Inferior parietal cortex (tissue), 1 donor: ENCODE results near the gene WDHD1.
"Not testable (repeated sequence)": the region's sequence is repeated elsewhere in the genome, so short reads cannot be mapped to it uniquely, and the experiment has no call there.

Source experiments
- DNase-seq: peaks from one replicate; pipeline ENCODE4 v3.0.0-alpha.2; 2016; ENCODE audit errors: extremely low spot score

The WDHD1 gene

GRCh38 chr14:54955143-54955542, 71.8 kb downstream of the WDHD1 start:
- no peak for DNase-seq

- DNase-seq, result not testable (repeated sequence)
Measured at GRCh38 chr14:54953609-54954008, 73.3 kb downstream of the WDHD1 start.

GRCh38 chr14:54952803-54953202, 74.1 kb downstream of the WDHD1 start:
- DNase-seq, result not testable (repeated sequence)

DNA sequence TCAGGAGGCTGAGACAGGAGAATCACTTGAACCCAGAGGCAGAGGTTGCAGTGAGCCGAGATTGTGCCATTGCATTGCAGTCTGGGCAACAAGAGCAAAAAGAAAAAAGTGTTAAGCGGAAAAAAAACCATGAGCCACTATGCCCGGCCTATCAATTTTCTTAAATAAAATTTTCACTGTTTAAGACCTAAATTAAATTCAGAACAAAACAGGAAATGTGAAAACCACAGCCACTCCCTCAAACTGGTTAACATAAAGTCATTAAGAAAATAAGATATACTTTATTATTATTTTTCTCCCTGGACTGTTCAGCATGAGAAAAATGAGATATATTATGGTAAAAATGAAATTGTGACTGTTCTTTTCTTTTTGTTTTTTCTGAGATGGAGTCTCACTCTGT, 79.7 kb downstream of the WDHD1 start:
- DNase-seq, result no peak

GRCh38 chr14:54946500-54946899, 80.4 kb downstream of the WDHD1 start:
- no peak for DNase-seq

DNA sequence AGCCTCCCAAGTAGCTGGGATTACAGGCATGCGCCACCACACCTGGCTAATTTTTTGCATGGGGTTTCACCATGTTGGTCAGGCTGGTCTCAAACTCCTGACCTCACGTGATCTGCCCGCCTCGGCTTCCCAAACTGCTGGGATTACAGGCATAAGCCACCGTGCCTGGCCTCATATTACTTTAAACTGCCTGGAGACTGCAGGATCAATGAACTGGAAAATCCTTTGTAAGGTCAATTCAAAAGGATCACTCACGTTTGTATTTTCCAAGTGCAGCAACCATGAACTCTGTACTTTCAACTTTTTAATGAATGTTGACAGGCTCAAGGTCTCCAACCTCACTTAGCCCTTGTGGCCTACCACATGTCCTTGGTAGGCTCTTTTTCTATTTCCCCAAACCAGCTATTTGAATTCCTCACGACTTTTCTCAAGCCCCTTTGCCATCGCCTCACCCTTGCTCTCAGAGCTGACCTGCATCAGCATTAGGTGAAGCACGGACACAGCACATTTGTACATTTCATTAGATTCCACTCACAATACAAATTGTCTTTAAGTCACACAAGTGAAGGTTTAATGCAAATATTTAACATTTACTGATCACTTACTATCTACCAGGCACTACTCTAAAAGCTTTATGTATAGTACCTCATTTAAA, 82.0 kb downstream of the WDHD1 start:
- no peak for DNase-seq

DNA sequence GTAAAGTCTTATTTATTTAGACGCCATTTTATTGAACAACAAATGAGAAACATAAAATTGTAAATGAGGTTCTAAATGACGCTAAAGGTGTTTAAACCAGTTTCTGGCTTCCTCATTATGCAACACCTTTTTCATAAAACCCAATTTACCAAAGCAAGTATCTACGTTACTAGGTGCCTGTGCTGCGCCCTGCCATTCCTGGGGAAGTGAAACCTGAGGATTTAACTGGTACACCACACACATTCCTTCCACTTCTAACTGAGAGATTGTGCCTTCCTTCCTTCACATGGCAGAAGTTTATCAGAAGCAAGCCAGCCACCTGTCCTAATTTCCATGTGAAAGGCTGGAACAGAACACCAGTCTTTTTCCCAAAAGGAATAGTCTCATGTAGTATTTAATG, 84.0 kb downstream of the WDHD1 start:
- no peak for DNase-seq

DNA sequence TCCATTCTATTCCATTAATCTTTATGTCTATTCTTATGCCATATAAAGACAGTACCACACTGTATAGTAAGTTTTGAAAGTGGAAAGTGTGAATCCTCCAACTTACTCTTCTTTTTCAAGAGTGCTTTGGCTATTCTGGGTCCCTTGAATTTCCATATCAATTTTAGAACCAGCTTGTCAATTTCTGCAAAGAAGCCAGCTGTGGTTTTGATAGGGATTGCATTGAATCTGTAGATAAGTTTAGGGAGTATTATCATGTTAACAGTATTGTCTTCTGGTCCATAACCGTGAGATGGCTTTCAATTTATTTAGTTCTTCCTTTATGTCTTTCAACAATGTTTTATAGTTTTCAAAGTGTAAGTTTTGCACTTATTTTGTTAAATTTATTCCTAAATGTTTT, 90.1 kb downstream of the WDHD1 start:
- DNase-seq, result no peak

- no peak for DNase-seq
Measured at GRCh38 chr14:54935958-54936357, 90.9 kb downstream of the WDHD1 start.

GRCh38 chr14:54935100-54935499, 91.8 kb downstream of the WDHD1 start:
- DNase-seq, result no peak

GRCh38 chr14:54933006-54933405, 93.9 kb downstream of the WDHD1 start:
- DNase-seq, result no peak

DNA sequence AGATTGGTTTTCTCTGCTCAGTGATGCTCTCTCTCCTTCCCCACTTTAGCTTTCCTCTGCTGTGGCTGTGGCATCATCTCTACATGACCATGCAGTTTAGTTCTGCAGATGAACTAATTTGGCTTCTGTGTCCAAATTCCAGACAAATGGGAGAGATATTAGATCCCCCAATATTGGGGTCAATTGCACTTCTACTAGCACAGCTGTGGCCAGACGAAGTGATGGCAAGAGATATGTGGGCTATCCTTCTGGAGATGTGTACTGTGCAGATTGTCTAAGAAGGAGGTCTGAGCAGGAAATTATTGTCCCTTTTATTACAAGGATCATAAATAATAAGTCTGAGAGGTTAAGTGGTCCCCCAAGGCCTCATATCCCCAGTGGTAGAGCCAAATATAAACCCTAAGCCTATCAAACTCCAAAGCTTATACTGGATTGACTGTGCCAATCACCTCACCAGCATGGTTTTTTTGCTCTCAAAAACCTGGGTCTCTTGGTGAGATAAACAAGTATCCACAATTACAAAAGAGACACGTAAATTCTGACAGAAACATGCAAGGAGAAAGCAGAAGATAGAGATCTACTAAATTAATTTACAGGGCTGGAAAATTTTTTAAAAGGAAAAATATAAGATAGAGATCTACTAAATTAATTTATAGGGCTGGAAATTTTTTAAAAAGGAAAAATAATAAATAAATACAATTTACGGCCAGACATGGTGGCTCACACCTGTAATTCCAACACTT, 95.1 kb downstream of the WDHD1 start:
- DNase-seq, result no peak

- DNase-seq, result no peak
Measured at GRCh38 chr14:54931101-54931500, 95.8 kb downstream of the WDHD1 start.

- DNase-seq, result no peak
Measured at GRCh38 chr14:54929556-54929955, 97.3 kb downstream of the WDHD1 start.

GRCh38 chr14:54928216-54928615, 98.7 kb downstream of the WDHD1 start:
- DNase-seq, result no peak

GRCh38 chr14:54927551-54927950, 99.3 kb downstream of the WDHD1 start:
- DNase-seq, result no peak

DNA sequence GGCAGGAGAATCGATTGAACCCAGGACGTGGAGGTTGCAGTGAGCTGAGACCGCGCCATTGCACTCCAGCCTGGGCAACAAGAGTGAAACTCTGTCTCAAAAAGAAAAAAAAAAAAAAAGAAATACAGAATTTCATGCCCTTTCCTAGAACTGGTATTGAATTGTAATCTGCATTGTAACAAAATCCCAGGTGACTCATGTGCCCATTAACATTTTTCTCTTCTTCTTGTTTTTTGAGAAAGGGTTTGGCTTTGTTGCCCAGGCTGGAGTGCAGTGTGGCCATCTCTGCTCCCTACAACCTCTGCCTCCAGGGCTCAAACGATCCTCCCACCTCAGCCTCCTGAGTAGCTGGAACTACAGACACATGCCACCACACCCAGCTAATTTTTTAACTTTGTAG, 100.3 kb downstream of the WDHD1 start:
- not testable (repeated sequence) for DNase-seq

DNA sequence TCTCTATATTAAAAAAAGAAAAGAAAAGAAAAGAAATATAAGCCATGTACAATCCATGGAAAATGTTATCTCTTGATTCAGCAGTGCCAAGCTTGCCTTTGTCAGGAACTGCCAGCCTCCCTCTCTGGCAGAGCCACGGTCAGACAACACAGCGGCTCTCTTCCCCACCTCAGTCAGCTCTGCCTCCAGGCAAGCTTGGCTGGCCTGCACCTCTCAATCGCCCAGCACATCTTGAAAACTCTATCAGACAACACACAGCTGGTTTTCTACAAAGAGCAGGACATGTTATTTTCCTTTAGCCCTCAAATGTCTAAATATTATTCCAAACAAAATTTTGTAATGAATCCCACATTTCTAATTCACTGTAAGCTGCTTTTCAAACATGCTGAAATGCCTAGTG, 104.3 kb downstream of the WDHD1 start:
- DNase-seq, result no peak

GRCh38 chr14:54920052-54920451, 106.8 kb downstream of the WDHD1 start:
- DNase-seq, result no peak

DNA sequence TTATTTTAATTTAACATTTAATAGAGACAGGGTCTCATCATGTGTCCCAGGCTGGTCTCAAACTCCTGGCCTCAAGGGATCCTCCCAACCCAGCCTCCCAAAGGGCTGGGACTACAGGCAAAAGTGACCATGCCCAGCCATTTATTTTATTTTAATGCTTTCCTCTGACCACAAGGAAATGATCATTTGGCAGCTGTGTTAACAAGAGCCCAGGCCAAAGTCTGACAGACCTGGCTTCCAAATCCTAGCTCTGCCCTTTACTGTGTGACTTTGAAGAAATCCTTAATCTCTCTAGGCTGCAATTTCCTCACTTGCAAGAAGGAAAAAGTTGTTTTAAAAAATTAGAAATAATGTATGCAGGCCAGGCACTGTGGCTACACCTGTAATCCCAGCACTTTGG, 107.6 kb downstream of the WDHD1 start:
- no peak for DNase-seq

- no peak for DNase-seq
Measured at GRCh38 chr14:54918427-54918826, 108.5 kb downstream of the WDHD1 start.

DNA sequence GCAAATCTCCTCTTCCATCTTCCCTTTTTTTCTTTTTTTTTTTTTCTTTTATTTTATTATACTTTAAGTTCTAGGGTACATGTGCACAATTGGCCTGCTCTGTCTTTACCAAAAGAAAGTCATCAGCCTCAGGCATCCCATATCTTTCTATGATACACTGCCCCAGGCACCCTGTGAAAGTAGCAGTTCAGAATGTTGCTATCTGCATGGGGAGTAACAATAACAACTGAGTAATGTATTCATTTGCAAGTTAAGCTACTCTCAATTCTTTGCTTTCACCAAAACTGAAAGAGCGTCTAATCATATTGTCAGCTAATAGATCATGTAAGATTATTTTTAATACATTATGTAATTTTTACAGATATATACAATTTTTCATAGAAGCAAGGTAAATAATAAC, 110.8 kb downstream of the WDHD1 start:
- DNase-seq, result no peak

DNA sequence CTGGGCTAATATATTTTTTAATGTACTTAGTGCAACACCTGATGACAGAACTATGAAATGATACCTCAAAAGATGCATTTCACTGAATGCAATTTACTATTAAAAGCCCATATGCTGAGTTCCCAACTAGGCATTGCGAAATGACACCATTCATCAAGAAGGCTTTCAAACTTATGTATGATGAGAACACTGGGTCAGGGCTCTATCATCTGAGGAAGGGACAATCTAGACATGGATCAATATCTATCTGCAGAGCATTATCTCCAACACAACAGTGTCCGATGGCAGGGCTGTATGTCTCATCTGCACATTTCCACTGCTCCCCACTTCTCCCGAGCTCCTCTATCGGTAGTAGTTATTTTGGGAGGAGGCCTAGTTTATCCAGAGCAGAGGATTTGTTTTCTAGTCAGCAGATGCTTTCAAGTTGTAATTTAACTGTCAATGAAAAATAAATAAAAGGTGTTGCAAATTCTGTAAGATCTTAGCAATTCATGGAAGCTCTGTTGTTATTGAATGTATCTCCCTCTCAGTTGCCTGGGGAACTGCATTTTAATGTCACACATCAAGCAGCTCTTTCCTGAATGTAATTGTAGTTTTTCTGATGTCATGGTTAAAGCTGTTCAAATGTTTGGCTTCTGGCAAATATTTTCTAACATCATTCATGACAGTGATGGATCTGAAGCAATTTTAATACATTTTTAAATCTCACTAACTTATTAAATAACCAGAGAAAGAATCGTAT, 116.9 kb downstream of the WDHD1 start:
- no peak for DNase-seq
